ENCODE data around the gene FBXW5.

Gene FBXW5

DNA sequence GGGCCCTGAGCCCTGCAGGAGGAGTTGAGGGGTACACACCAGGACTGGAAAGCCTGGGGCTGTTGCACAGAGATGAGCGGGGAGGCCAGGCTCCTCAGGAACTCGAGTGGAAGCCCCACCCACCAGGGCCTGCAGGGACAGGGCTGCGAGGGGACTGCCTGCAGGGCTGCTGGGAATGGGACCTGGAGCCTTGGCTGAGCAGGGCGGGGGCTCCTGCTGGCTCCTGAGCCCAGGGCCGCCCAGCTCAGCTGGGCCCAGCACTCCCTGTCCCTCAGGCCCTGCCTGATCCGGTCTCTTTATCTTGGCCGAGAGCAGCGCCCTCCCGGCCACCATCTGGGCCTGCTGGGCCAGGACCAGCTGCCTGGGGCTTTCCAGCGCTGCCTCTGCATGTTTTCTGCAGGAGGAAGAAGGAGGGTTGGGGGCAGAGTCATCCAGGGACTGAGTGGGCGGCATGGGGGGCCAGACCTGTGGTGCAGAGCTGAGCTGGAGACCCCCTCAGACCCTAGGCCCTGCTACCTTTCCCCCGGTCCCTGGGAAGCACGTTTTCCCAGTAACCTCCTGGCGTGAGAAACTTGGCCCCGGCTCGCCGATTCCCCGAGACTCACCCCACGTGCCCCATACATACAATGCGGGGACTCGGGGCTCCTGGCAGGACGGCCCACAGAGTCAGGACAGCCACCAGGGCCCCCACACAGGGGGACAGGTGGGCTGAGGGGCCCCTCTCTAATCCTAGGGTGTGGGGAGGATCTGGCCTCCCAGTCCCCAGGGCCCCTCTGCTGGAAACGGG lies 16.9 kb upstream of the FBXW5 start:
- DNase-seq (ENCODE audit: low spot score) = no peak

DNA sequence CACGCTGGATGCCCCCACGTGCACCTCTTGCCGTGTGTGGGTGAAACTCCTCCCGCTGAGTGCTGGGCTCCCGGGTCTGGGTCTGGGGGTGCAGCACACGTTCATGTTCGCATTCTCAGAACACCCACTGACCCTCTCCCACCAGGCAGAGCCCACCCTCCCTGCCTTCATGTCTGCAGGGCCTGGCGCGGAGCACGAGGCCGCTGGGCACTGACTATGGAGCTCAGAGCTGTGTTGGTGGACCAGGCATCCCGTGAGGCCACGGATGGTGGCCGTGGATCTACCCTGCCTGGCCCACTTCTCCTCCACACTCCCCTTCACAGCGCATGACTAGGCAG lies 16.4 kb upstream of the FBXW5 start:
- DNase-seq (ENCODE audit: low spot score) = no peak

DNA sequence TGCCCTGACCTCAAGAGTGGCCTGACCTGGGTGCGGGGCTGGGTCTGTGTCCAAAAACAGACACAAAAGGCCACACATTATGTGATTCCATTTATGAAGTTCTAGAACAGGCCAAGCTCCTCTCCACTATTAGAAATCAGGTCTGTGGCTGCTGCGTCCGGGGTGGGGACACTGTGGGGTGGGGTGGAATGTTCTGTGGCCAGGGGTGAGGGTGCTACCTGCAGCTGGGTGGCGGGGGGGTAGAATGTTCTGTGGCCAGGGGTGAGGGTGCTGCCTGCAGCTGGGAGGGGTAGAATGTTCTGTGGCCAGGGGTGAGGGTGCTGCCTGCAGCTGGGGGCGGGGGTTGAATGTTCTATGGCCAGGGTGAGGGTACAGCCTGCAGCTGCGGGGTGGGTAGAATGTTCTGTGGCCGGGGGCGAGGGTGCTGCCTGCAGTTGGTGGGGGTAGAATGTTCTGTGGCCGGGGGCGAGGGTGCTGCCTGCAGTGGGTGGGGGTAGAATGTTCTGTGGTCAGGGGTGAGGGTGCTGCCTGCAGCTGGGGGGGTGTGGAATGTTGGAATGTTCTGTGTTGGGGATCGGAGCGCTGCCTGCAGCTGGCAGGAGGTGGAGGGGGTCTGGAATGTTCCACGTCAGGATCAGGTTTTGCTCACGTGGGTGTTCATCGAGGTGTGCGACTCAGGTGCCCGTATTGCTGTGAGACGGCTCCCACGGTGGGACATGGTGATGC lies 15.8 kb upstream of the FBXW5 start:
- no peak for DNase-seq (ENCODE audit: low spot score)

DNA sequence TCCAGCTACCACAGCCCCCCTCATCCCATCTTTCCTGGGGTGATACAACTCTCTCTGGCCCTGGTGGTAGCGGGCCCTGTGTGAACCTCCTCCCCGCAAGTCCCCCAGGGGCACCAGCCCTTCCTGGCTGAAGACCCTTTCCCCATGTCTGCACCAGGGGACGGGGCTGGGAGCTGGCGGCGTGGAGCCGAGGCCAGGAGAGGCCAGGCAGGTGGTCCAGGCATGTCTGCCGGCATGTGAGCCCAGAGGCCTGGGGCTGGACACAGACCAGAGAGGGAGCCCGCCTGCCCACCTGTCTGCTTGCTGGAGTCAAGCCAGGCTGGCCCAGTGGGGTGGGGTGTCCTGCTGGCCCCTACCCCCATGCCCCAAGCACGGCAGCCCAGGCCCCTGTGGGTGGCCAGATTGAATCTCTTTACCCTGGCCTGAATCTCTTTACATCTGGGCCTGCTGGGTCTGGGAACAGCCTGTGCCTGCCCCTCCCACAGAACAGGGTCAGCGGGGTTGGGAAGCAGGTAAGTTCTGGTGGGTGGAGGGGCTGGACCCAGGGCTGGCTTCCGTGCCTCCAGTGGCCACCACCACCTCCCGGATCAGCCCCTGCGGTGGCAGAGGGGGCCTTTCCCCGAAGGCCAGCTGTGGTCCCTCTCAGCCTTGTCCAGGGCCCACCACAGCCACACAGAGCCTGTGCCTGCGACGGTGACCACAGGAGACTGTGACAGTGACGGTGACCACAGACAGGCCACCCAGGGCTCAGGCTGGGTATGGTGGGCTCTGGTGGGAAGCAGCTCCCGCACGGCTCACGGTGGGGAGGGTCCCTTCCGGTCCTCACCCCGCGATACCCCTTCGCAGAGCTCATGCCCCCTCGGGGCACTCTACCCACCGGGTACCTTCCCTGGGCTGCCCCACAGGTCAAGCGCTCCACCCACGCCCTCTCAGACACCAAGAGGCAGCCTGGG lies 14.6 kb upstream of the FBXW5 start:
- DNase-seq (ENCODE audit: low spot score) = no peak

DNA sequence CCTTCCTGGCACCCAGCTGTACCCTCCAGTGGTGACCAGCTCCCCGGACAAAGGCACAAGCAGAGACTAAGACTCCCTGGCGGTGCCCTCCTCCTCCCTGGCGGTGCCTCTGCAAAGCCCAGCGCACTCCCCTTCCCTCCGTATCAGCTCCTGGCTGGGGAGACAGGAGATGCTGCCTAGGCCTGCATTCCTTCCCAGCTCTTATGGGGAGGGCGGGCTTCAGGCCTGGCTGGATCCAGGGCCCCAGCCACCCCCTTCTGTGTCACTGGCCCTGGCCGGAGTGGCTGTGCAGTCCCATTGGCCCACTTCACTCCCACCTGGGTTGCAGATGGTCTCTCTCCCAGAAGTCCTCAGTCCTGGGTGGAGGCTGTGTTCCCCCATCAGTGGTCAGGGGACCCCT lies 13.9 kb upstream of the FBXW5 start:
- DNase-seq (ENCODE audit: low spot score) = no peak

DNA sequence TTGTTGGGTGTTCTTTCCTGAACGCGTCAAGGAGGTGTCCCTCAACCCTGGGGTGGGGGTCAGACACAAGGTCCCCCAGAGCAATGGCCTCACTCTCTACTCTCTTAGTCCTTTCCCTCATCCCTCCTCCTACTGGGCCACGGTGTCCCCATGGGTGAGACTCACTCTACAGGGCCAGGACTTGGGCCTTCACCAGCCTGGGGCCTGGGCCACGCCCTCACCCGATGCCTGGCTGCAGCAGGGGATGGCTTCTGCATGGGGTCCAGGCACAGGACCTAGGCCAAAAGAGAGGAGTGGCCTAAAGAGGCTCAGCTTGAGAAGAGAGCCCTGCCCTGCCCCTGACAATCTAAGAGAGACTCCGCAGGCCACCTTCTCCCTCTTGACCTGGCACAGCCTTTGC lies 13.4 kb upstream of the FBXW5 start:
- no peak for DNase-seq (ENCODE audit: low spot score)

DNA sequence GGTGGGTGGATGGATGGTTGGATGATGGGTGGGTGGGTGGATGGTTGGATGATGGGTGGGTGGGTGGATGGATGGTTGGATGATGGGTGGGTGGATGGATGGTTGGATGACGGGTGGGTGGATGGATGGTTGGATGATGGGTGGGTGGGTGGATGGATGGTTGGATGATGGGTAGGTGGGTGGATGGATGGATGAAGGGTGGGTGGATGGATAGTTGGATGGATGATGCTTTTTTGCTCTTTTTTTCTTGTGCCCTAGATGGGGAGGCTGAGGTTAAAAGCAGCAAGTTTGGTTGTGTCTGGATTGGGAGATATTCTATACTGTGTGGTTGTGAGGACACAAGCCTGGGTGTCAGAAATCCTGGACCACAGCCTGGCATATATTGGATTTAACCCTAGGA lies 12.9 kb upstream of the FBXW5 start:
- DNase-seq (ENCODE audit: low spot score) = no peak

DNA sequence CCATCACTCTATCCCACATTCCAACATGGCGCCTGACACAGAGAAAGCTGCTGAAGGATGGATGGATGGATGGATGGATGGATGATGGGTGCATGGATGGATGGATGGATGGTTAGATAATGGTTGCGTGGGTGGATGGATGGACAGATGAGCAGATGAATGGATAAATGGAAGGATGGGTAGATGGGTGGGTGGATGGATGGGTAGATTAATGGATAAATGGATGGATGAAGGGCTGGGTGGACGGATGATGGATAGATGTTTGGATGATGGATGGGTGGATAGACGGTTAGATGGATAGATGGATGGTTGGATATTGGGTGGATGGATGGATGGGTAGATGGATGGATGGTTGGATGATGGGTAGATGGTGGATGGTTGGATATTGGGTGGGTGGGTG lies 12.1 kb upstream of the FBXW5 start:
- DNase-seq (ENCODE audit: low spot score) = no peak

DNA sequence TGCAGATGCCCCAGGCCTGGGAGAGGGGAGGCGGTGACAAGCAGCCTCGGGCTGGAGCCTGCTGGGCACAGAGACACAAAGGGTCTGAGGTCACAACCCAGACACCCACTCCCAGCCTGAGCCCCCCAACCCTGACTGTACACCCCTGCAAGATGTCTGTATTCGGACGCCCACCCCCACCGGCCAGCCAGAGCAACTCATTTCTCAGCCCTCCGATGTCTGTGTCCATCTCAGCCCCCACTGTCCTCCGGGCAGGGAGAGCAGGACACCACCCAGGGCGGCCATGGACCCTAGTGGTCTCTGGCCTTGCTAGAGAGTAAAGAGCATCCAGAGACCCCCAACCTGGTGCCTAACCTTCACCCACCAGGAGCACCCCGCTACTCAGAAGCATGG lies 11.4 kb upstream of the FBXW5 start:
- DNase-seq (ENCODE audit: low spot score) = no peak

DNA sequence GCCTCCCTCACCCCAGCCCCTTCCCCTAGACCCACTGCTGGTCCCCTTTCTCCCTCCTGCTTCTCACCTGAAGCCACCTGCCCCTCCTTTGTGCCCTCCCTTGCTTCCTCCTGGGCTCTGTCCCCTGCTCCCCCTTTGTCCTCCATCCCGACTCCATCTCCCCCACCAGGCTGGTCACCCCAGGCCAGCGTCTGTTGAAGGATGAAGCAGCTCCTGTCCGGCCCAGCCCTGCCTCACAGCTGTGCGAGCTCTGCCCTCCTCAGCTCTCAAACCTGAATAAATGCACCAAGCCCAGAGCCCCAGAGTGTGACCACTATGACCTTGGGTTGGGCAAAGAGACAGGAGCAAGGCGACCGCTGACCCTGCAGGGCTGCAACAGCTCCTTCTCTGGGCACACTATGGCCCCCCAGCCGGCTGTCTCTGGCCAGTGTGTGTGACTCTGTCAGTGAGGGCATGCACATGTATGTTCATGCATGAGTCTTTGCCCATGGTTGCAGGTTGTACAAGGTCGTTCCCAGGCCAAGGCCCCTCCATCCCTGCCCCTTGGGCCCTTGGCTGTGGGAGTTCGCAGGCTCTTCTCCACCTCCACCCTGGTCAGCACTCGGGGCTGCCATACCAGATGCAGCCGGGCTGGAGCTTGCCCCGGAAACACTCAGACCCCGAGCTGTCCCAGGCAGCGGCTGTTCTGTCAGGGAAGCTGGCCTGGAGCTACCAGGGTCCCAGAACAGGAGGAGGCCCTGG lies 10.8 kb upstream of the FBXW5 start:
- no peak for DNase-seq (ENCODE audit: low spot score)

DNA sequence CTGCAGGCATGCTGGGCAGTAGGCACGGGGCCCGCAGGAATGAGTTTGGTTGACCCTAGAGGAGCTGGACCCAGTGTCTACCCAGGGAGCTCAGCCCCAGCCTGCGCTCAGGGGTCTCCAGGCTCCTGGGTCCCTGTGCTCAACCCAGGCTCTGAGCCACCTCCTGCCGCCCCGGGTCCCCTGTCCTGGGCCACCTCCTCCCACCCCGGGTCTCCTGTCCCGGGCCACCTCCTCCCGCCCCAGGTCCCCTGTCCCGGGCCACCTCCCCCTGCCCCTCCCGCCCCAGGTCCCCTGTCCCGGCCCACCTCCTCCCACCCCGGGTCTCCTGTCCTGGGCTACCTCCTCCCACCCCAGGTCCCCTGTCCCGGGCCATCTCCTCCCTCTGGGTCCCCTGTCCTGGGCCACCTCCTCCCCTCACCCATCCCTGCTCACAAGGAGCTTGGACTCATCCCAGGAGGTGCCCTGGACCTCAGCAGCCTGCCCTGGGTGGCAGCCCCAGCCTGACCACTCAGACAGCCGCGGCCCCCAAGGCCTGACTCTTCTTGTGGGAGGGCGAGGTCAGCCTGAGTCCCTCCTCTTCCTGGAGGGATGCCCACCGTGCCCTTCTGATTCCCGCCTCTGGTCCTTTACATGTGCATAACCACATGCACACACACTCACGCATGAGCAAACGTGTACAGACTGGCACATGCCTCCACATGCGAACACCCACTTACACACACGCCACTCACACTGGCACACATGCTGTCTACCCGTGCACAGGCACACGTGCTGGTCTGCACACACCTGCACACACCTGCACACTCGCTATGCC lies 9.9 kb upstream of the FBXW5 start:
- DNase-seq (ENCODE audit: low spot score) = no peak

DNA sequence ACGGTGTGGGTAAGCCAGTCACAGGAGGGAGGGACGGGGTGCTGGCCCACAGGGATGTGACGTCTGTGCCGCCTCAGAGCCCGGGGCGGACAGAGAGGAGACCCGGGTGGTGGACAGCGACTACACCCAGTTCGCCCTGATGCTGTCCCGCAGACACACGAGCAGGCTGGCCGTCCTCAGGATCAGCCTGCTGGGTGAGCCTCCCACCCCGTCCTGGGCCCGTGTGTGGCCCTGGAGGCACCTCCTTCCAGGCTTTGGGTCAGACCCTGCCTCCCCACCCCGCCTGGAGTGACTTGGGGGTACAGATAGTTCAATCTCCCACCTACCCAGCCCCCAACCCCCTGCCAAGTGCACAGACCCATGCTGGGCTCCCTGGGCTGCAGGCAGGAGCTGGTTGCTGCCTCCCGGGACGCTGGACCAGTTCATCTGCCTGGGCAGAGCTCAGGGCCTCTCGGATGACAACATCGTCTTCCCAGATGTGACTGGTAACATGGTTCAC lies 9.3 kb upstream of the FBXW5 start:
- DNase-seq (ENCODE audit: low spot score) = no peak

DNA sequence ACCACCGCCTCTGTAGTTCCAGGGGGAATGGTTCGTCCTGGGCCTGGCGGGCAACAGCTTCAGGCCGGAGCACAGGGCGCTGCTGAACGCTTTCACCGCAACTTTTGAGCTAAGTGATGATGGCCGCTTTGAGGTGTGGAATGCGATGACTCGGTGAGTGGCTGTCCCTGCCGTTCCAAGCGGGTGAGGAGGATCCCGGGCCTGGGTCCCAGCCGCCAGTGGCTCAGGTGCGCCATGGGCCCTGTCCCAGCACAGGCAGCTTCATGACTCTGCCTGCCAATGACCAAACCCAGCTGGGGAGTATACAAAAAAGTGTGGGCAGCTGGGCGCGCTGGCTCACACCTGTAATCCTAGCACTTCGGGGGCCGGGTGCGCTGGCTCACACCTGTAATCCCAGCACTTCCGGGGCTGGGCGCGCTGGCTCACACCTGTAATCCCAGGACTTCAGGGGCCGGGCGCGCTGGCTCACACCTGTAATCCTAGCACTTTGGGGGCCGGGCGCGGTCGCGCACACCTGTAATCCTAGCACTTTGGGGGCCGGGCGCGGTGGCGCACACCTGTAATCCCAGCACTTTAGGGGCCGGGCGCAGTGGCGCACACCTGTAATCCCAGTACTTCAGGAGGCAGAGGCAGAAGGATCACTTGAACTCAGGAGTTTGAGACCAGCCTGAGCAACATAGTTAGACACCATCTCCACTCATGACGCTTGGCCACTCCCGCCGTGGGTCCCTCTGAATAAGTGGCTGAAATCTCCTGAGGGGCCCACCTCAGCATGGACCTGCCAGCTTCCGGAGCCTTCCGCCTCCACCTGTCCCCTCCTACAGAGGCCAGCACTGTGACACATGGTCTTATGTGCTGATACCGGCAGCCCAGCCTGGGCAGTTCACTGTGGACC lies 8.6 kb upstream of the FBXW5 start:
- no peak for DNase-seq (ENCODE audit: low spot score)

DNA sequence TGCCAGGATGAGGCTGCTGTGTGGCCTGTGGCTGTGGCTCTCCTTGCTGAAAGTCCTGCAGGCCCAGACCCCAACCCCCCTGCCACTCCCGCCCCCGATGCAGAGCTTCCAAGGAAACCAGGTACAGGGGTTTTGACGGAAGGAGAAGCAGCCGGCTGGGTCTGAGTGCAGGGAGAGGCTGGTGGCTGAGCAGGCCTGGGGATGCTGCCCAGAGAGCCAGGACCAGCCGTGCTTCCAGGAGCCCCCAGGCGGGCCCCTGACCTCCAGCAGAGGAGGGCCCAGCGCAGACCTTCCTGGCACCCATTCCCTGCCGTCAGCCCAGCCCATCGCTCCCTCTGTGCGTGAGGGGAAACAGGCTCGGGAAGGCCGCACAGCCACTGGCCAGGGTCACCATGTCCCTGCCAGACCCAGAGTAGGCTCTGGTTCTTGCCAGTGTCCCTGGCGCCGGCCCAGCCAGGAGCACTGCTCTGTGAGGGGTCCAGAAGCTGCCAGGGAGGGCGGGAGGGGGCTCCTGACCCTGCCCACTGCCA lies 7.8 kb upstream of the FBXW5 start:
- no peak for DNase-seq (ENCODE audit: low spot score)

DNA sequence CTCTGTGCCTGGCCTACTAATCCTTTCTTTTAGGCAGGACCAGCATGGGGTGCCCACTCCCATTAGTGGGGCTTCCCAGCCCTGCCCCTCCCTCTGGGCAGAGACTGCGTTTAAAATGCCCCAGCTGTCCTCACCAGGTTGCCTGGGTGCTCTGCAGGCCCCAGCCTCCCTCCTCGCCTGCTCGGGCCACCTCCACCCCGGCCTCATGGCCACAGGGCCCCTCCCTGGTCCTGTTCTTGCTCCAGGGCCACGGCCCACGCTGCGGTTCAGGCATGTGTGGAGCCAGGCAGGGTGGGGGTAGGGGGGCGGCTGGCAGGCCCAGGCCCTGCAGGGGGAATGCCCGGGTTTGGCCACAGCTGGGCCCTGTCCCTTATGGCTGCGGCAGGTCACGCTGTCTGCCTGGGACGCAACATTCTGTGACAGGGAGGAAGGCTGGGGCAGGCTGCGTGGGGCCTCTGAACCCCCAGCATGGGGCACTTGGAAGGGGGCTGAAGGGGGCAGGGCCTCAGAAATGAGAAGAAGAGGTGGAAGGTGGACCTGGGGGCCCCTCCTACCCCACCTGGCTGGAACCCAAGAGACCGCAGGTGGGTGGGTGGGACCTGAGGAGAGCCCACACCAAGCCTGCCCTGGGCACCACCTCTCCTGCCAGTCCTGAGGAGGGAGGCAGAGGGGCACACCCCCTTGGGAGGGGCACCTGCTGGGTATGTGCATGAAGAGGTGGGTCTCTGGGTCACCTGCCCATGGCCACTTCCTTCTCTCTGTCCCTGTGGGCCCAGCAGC lies 7.2 kb upstream of the FBXW5 start, which contains the start of gene LCN12:
Gene LCN12 (plus strand): TSS at position 733 of the 780 bp plus-strand sequence. CDS start 55 bp downstream, outside the sequence.
- DNase-seq (ENCODE audit: low spot score) = no peak

DNA sequence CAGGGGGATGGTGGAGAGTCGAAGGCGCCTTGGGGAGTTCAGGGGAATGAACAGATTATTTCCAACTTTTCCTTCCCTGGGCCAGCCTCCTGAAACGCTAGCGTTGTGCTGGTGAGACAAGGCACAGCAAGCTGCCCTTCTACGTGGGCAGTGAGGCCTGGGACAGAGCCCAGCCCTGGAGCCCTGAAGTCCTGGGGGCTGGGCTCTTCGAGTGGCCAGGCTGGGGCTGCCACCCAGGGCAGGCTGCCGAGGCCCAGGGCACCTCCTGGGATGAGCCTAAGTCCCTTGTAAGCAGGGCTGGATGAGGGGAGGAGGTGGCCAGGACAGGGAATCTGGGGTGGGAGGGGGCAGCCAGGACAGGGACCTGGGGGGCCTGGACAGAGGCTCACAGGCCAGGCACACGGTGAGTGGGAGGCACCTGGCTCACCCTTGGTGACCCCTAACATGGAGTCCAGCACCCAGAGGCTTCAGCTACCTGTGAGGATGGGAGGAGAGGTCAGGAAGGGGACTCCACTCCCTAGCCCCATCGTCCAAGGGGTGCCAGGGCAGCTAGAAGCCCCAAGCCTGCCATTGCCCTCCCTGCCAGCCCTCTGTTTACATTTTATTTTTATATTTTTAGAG lies 6.2 kb upstream of the FBXW5 start:
- no peak for DNase-seq (ENCODE audit: low spot score)

DNA sequence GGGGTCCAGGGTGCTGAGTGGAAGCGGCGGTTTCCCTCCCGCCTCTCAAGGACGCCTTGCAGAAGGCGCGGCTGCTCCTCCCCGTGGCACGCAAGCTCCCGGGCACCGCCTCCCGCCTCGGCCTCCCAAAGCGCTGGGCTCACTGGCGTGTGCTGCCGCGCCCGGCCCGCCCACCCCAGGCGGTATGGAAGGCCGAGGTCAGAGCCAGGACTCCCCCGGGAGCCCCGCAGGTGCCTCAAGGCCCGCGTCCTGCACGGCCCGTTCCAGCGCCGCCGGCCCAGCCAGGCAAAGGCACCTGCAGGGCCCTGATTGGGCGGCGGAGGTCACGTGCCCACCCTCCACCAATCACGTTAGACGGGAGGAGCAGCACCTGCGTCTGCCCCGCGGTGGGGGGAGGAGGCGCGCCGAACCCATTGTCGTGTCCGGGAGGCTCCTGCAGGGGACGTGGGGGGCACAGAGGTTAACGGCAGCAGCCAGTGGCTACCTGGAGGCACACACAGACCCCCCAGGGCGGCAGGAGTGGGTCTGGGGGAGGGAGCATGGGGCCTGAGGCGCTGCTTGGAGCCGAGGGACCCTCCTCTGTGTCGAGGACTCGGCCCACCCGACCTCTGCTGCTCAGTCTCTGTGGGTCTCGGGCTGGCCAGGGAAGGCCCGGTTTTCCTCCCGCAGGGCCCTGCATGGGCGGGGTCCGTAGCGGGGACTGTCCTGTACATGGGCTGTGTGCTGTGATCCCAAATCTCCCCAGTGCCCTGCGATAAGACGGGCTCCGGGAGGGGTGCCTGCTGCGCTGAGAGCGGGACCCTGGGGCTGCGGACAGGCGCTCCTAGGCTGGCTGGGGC lies 5.5 kb upstream of the FBXW5 start:
- peak; percentile 99 for DNase-seq (ENCODE audit: low spot score)
